Endothelial cell of umbilical vein (primary cell): ENCODE results near the gene PYHIN1. TPM values are rescaled to one million over a fixed set of nuclear protein-coding genes. Genes with fewer than 3 reads are reported as not detected.

Source experiments
- BruUV-seq: library from RNA; stranded (reverse); fragments of 400-500 nt; replicated peaks from 2 replicates; lab custom pipeline; 2021; lab: Mats Ljungman, UMichigan
- CTCF ChIA-PET: fragments of 300-600, 350-600 bp; sonication (Branson Sonifier 250); formaldehyde crosslinking; loops from one replicate; lab custom pipeline; 2021; ENCODE audit warnings: antibody characterized with exemption, inconsistent platforms; lab: Charles Lee
- POLR2A ChIA-PET: fragments of 300-600, 350-600 bp; sonication (Branson Sonifier 250); formaldehyde crosslinking; loops from one replicate; lab custom pipeline; 2021; ENCODE audit warnings: antibody characterized with exemption, inconsistent platforms; lab: Charles Lee
- DNase-seq: peaks from one replicate; pipeline ENCODE4 v3.0.0-alpha.2; 2011; ENCODE audit warnings: low read depth, low spot score
- FAIRE-seq: peaks from 2 replicates; lab custom pipeline; 2011; peaks lifted over from hg19 to GRCh38; lab: Jason Lieb, UNC
- H2AFZ ChIP-seq: 2 replicates; pipeline ENCODE4 v1.6.0; 2012; ENCODE audit warnings: low read depth, low read length, control low read depth, inconsistent platforms
- H3K27ac ChIP-seq: 2 replicates; pipeline ENCODE4 v1.5.1; 2011; ENCODE audit warnings: low read depth, mild to moderate bottlenecking, control low read depth, low read length, moderate library complexity; ENCODE audit not compliant: insufficient read depth
- H3K27me3 ChIP-seq, 2 experiments: 2 replicates each; pipeline versions ENCODE4 v1.6.0 to v1.6.1; 2011; ENCODE audit warnings: low read length in 2 of 2, mixed read lengths in 1 of 2; ENCODE audit not compliant: control insufficient read depth in 2 of 2, insufficient read depth in 2 of 2
- H3K36me3 ChIP-seq, 2 experiments: 2 replicates in 1 of 2; 3 replicates in 1 of 2; pipeline ENCODE4 v1.5.1; 2011; ENCODE audit warnings: low read length in 2 of 2, mild to moderate bottlenecking in 1 of 2, moderate library complexity in 1 of 2; ENCODE audit not compliant: control insufficient read depth in 2 of 2, insufficient read depth in 2 of 2; ENCODE audit errors: extremely low read depth in 1 of 2
- H3K4me1 ChIP-seq: 3 replicates; pipeline ENCODE4 v1.5.1; 2011; ENCODE audit warnings: mild to moderate bottlenecking, low read length; ENCODE audit not compliant: control insufficient read depth, insufficient read depth; ENCODE audit errors: extremely low read depth
- H3K4me2 ChIP-seq: 2 replicates; pipeline ENCODE4 v1.6.1; 2011; ENCODE audit warnings: low read length, control low read depth, mixed read lengths; ENCODE audit not compliant: insufficient read depth
- H3K4me3 ChIP-seq, 3 experiments: fragments of 200-600 bp in 1 of 3; sonication (generic), shearing (Covaris generic) in 1 of 3; replicated peaks in 1 of 3; 2 replicates each; pipeline ENCODE4 v1.5.1; 2011 to 2016; ENCODE audit warnings: control low read depth in 3 of 3, low read length in 3 of 3, mild to moderate bottlenecking in 2 of 3, inconsistent platforms in 1 of 3, low read depth in 1 of 3, moderate library complexity in 1 of 3; ENCODE audit not compliant: insufficient read depth in 1 of 3
- H3K79me2 ChIP-seq: 2 replicates; pipeline ENCODE4 v1.6.0; 2012; ENCODE audit warnings: low read length, inconsistent platforms; ENCODE audit not compliant: control insufficient read depth, insufficient read depth
- H3K9ac ChIP-seq: replicated peaks from 2 replicates; pipeline ENCODE3; 2011; ENCODE audit warnings: low read length, control low read depth; ENCODE audit not compliant: insufficient read depth; ENCODE audit errors: extremely low read depth
- H3K9me1 ChIP-seq: replicated peaks from 3 replicates; pipeline ENCODE4 v1.6.0; 2011; ENCODE audit warnings: mild to moderate bottlenecking, low read length; ENCODE audit not compliant: control insufficient read depth, insufficient read depth; ENCODE audit errors: extremely low read depth
- H3K9me3 ChIP-seq: replicated peaks from 2 replicates; pipeline ENCODE4 v1.5.1; 2012; ENCODE audit warnings: low read length, inconsistent platforms; ENCODE audit not compliant: control insufficient read depth, insufficient read depth
- H4K20me1 ChIP-seq: replicated peaks from 2 replicates; pipeline ENCODE3; 2011; ENCODE audit warnings: mild to moderate bottlenecking, low read length; ENCODE audit not compliant: control insufficient read depth, insufficient read depth; ENCODE audit errors: extremely low read depth
- EZH2 ChIP-seq: IDR thresholded peaks from 2 replicates; pipeline ENCODE4 v1.6.1; 2012; ENCODE audit warnings: borderline replicate concordance, low read depth, mild to moderate bottlenecking, moderate library complexity, low read length, inconsistent platforms; ENCODE audit not compliant: severe bottlenecking
- FOS ChIP-seq: IDR thresholded peaks from 2 replicates; pipeline ENCODE4 v1.6.1; 2011; ENCODE audit warnings: mild to moderate bottlenecking, low read length, moderate library complexity, borderline replicate concordance; ENCODE audit not compliant: insufficient read depth
- GATA2 ChIP-seq: IDR thresholded peaks from 2 replicates; pipeline ENCODE4 v1.7.0; 2011; ENCODE audit warnings: low read depth, mild to moderate bottlenecking, moderate library complexity, mixed read lengths, low read length; ENCODE audit not compliant: insufficient read length, insufficient read depth
- JUN ChIP-seq: IDR thresholded peaks from 2 replicates; pipeline ENCODE4 v1.6.1; 2011; ENCODE audit warnings: borderline replicate concordance, low read depth; ENCODE audit not compliant: insufficient read length, insufficient read depth
- MYC ChIP-seq: IDR thresholded peaks from one replicate; pipeline ENCODE4 v1.6.1; 2011; ENCODE audit warnings: mild to moderate bottlenecking, low read depth, low read length
- POLR2A ChIP-seq: IDR thresholded peaks from 2 replicates; pipeline ENCODE4 v1.6.1; 2012; ENCODE audit warnings: low read depth, mild to moderate bottlenecking, control low read depth, low read length
- POLR2AphosphoS5 ChIP-seq: IDR thresholded peaks from 2 replicates; pipeline ENCODE4 v1.6.1; 2012; ENCODE audit warnings: low read depth, mild to moderate bottlenecking, control low read depth, low read length, moderate library complexity; ENCODE audit not compliant: insufficient read depth
- dilution Hi-C: fragments of 300-500 bp; cut with MboI; formaldehyde crosslinking; loops from one replicate; pipeline ENCODE4 v1.15.0; 2019; ENCODE audit warnings: low sequenced_read_pairs; ENCODE audit not compliant: extremely low pct_ligation_motif_present
- intact Hi-C: fragments of 100-400 bp; cut with micrococcal nuclease; formaldehyde crosslinking; loops from one replicate; pipeline ENCODE4 v1.10.0; 2022
- polyA plus RNA-seq, 4 experiments: library from polyadenylated mRNA; depleted of rRNA in 3 of 4; stranded (reverse) in 3 of 4; unstranded in 1 of 4; fragments of >200 nt; gene quantifications; 2 replicates each; pipeline versions ENCODE4 v1.2.1 to v1.2.3, GENCODE V29; 2011 to 2012; ENCODE audit warnings: missing spikeins in 1 of 4
- total RNA-seq: library from RNA; stranded (reverse); gene quantifications from 2 replicates; pipeline ENCODE4 v1.2.3, GENCODE V29; 2021
- TF ChIP-seq, protein P1 (sequence below): IDR thresholded peaks from 2 replicates; pipeline ENCODE4 v1.6.1; 2011; ENCODE audit not compliant: insufficient read depth, insufficient read length
- TF ChIP-seq, protein P2 (sequence below), 2 donors: IDR thresholded peaks; 1 replicate in 1 of 2; 2 replicates in 1 of 2; pipeline ENCODE4 v1.5.1; 2011; ENCODE audit warnings: low read length in 2 of 2, mild to moderate bottlenecking in 2 of 2, moderate library complexity in 2 of 2, control low read depth in 1 of 2, inconsistent platforms in 1 of 2, low read depth in 1 of 2; ENCODE audit not compliant: insufficient read depth in 1 of 2; ENCODE audit errors: extremely low read depth in 1 of 2

The PYHIN1 gene
- total and polyA plus RNA-seq, 2 donors (not counting 3 experiments of a cell fraction or from before 2014, with no cell fraction given): not detected

DNA sequence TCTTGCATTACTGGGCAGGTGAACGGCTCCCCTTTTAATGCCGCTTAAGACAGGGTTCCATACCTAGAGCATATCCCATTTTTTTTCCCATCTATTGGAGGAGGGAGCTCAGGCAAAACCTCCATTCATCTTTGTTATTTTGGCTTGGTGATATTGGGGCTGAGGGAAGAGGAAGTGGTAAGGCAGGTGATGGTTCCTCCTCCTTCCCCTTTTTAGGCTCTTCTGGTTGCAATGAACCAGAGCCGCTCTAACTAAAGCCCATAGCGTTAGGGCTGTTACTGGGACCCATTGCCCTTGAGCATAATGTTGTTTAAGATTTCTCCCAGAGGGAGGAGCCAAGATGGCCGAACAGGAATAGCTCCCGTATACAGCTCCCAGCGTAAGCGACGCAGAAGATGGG is 21.1 kb downstream of the PYHIN1 start:
- FAIRE-seq: no peak
- Histone ChIP-seq H3K9me1 (no peaks in the 10 kb centered on the region), H3K79me2 (no peaks in the 10 kb centered on the region), H4K20me1 (no peaks in the 10 kb centered on the region), H3K4me3 (no peak overlapping the region), H3K4me1 (no peaks in the 10 kb centered on the region), H3K36me3 (no peaks in the 10 kb centered on the region), H2AFZ (no peak overlapping the region), H3K27me3 (no peaks in the 10 kb centered on the region), H3K9me3 (no peaks in the 10 kb centered on the region), H3K9ac (no peak overlapping the region), H3K27ac (no peak overlapping the region), H3K4me2 (no peak overlapping the region)
- intact Hi-C loops: no loop called here
- dilution Hi-C loops: no loop called here
- POLR2A ChIA-PET: no interaction called here
- no TSS peak for BruUV-seq
- DNase-seq: no peak
- TF ChIP-seq POLR2AphosphoS5 (no peak), JUN (no peak), MYC (no peak), EZH2 (no peak), POLR2A (no peak), GATA2 (no peak), FOS (no peak)
- TF ChIP-seq, protein P1, sequence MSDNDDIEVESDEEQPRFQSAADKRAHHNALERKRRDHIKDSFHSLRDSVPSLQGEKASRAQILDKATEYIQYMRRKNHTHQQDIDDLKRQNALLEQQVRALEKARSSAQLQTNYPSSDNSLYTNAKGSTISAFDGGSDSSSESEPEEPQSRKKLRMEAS: no peak
- TF ChIP-seq, protein P2, sequence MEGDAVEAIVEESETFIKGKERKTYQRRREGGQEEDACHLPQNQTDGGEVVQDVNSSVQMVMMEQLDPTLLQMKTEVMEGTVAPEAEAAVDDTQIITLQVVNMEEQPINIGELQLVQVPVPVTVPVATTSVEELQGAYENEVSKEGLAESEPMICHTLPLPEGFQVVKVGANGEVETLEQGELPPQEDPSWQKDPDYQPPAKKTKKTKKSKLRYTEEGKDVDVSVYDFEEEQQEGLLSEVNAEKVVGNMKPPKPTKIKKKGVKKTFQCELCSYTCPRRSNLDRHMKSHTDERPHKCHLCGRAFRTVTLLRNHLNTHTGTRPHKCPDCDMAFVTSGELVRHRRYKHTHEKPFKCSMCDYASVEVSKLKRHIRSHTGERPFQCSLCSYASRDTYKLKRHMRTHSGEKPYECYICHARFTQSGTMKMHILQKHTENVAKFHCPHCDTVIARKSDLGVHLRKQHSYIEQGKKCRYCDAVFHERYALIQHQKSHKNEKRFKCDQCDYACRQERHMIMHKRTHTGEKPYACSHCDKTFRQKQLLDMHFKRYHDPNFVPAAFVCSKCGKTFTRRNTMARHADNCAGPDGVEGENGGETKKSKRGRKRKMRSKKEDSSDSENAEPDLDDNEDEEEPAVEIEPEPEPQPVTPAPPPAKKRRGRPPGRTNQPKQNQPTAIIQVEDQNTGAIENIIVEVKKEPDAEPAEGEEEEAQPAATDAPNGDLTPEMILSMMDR (IDR thresholded peaks at IDR 0.05; ENCODE audit: extremely low read depth in 1 of 2, insufficient read depth in 1 of 2, low read depth in 1 of 2, low read length in 2 of 2): no peak
- CTCF ChIA-PET: no interaction called here
